ENCODE results near the gene HYCC1.
"Not testable (repeated sequence)": the region's sequence is repeated elsewhere in the genome, so short reads cannot be mapped to it uniquely, and the experiment has no call there.

Gene HYCC1

GRCh38 chr7:22983257-22983855 lies 30.6 kb downstream of the HYCC1 start:
- no peak for DNase-seq (ENCODE audit: low read depth)

GRCh38 chr7:22980422-22980821 lies 33.5 kb downstream of the HYCC1 start:
- DNase-seq (ENCODE audit: low read depth) = peak; percentile 39

- no peak for DNase-seq (ENCODE audit: low read depth)
Measured at GRCh38 chr7:22979861-22980260, 34.1 kb downstream of the HYCC1 start.

- DNase-seq (ENCODE audit: low read depth) = no peak
Measured at GRCh38 chr7:22979251-22979650, 34.7 kb downstream of the HYCC1 start.

GRCh38 chr7:22974636-22975035 lies 39.3 kb downstream of the HYCC1 start:
- DNase-seq (ENCODE audit: low read depth) = not testable (repeated sequence)

- DNase-seq (ENCODE audit: low read depth) = no peak
Measured at GRCh38 chr7:22972207-22972606, 41.7 kb downstream of the HYCC1 start.

GRCh38 chr7:22969010-22969431 lies 44.9 kb downstream of the HYCC1 start:
- no peak for DNase-seq (ENCODE audit: low read depth)

All from fibroblast of the conjunctiva (primary cell).